A549 (cell line): ENCODE data around the gene TRMT61B.

Experiments used
- NR3C1 ChIP-seq: fragments of >200 bp; sonication (Bioruptor Twin); formaldehyde crosslinking; IDR thresholded peaks from 3 replicates; pipeline ENCODE4 v1.6.1; 2017
- ZSCAN20 ChIP-seq: fragments of 250-450 bp; sonication (Bioruptor Pico); IDR thresholded peaks from 2 replicates; pipeline ENCODE4 v1.8.0; 2022; ENCODE audit warnings: mild to moderate bottlenecking, moderate library complexity
- TF ChIP-seq, protein P1 (sequence below): fragments of >200 bp; sonication (Bioruptor Twin); formaldehyde crosslinking; IDR thresholded peaks from 3 replicates; pipeline ENCODE4 v1.5.1; 2016

DNA sequence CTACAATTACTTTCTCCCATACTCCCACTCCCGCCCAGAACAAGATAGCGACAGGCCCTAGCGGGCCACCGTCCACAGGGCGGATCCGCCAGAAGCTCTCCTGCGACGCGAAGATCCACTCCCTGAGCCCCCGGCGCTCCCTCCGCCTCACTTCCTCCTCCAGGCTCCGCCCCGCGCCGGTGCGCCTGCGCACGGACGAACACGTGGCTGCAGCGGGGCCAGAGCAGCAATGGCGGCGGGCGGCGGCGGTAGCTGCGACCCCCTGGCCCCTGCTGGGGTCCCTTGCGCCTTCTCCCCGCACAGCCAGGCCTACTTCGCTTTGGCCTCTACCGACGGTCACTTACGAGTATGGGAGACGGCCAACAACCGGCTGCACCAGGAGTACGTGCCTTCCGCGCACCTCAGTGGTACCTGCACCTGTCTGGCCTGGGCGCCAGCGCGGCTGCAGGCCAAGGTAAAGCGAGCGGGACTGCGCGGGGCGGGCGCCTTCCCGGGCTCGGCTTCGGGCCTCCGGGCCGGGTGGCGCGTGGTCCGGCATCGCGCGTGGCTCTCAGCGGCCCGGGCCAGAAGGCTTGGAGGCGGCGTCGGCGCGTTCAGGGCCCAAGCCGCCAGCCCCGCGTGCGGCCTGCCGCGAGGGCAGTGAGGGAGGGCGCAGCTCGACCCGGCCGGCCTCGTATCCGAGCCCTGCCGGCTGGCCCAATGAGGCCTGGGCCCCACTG lies 24.5 kb upstream of the TRMT61B start, which contains the start of gene WDR43:
- TF ChIP-seq NR3C1: no peak
- no peak for TF ChIP-seq ZSCAN20
- TF ChIP-seq, protein P1, sequence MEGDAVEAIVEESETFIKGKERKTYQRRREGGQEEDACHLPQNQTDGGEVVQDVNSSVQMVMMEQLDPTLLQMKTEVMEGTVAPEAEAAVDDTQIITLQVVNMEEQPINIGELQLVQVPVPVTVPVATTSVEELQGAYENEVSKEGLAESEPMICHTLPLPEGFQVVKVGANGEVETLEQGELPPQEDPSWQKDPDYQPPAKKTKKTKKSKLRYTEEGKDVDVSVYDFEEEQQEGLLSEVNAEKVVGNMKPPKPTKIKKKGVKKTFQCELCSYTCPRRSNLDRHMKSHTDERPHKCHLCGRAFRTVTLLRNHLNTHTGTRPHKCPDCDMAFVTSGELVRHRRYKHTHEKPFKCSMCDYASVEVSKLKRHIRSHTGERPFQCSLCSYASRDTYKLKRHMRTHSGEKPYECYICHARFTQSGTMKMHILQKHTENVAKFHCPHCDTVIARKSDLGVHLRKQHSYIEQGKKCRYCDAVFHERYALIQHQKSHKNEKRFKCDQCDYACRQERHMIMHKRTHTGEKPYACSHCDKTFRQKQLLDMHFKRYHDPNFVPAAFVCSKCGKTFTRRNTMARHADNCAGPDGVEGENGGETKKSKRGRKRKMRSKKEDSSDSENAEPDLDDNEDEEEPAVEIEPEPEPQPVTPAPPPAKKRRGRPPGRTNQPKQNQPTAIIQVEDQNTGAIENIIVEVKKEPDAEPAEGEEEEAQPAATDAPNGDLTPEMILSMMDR: no peak
